HG03521 (cell line): ENCODE measurements around the gene COA1.
"Not testable (repeated sequence)": the region's sequence is repeated elsewhere in the genome, so short reads cannot be mapped to it uniquely, and the experiment has no call there.

Experiments used
- ATAC-seq: cut with Tn5 transposase; IDR thresholded peaks from one replicate; pipeline ENCODE4 v1.9.1; 2021; ENCODE audit warnings: mild to moderate bottlenecking, moderate library complexity; ENCODE audit not compliant: unreplicated experiment

COA1 gene

DNA sequence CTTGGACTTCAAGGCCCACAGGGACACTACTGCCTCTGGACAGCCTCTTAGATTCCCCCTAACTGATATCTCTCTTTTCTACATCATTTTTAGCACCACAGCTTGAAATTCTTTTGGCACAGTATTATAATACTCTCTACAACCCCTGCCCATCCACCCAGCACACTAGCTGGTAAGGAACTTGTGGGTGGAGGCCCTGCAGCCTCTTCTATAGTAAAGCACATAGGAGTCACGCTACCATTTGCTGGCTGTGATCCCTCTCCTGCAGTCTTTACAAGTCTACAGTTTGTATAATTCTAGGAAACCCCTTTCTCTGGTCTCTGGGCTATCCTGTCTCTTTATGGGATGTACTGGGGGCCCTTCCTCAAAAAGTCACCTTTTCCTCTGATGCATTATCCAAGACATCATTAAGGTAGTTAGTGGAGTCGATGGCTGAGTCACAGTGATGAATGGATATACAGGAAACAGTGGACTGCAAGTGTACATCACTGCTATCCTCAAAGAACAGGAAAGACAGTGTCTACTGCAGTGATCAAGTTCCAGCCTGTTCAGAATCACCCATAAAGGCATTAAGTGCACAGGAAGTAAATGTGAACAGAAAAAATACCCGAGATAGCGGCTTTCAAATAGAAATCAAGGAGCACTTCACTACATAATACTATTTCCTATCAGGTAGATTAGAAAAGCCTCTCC lies 92.1 kb downstream of the COA1 start:
- ATAC-seq, result no peak

- no peak for ATAC-seq
Measured at GRCh38 chr7:43636093-43636492, 93.2 kb downstream of the COA1 start.

DNA sequence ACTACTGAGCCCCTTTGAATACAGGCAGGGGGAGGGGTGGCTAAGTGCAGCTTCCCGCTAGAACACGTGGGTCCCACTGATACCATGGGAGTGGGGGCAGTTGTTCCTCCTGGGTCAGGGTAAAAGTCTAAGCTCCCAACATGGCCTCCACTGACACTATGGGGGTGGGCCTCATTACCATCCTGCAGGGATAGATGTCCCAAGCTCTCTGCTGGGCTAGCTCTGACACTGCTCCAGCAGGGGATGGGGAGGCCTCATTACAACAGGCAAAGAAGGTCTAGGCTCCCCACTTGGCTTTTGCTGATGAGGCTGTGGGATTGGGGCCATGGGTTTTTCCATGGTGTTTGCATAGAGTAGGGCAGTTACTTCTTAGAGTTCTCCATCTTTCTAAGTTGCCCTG lies 94.9 kb downstream of the COA1 start:
- no peak for ATAC-seq

- ATAC-seq, result no peak
Measured at GRCh38 chr7:43632746-43633145, 96.6 kb downstream of the COA1 start.

GRCh38 chr7:43631559-43631958 lies 97.8 kb downstream of the COA1 start:
- ATAC-seq, result no peak

DNA sequence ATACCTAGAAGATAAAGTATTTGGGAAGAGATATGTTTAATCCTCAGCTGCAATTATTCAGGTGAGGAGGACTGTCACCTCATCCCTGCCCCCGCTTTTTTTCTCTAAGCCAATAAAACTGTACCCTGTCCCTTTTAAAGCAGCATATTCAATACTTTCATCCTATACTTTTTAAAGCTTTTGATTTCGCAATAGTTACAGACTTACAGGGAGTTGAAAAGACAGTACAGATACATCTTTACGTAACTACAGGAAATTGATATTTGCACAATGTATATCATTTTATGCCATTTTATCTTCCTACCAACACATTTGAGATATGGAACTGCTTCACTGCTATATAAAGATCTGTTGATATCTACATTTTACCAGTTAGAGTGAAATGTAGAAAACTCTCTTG lies 98.8 kb downstream of the COA1 start:
- no peak for ATAC-seq

GRCh38 chr7:43629857-43630256 lies 99.5 kb downstream of the COA1 start:
- no peak for ATAC-seq

DNA sequence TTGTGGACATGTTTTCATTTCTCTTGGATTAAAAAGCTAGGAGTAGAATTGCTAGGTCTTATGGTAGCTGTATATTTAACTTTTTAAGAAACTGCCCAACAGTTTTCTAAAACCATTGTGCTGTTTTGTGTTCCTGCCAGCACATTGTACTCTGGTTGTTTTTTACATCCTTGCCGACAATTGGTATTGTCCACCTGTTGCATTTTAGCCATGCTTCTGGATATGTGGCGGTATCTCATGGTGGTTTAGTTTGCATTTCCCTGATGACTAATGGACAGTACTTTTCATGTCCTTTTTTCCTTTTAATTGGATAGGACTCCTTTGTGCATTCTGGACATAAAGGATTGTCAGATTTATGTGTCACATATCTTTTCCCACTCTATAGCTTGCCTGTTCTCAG lies 100.9 kb downstream of the COA1 start:
- ATAC-seq, result no peak

DNA sequence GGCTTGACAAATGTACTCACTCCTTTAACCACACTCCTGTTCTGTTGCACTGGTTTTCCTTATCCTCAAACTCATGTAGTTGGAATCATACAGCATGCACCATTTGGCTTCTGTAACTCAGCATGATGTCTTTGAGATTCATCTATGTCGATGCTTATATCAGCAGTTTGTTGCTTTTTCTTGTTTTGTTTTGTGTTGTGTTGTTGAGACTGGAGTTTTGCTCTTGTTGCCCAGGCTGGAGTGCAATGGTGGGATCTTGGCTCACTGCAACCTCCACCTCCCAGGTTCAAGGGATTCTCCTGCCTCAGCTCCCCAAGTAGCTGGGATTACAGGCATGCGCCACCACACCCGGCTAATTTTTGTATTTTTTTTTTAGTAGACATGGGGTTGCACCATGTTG lies 101.5 kb downstream of the COA1 start:
- not testable (repeated sequence) for ATAC-seq

GRCh38 chr7:43626695-43627094 lies 102.6 kb downstream of the COA1 start:
- no peak for ATAC-seq

- no peak for ATAC-seq
Measured at GRCh38 chr7:43625980-43626379, 103.3 kb downstream of the COA1 start.

GRCh38 chr7:43625453-43625852 lies 103.9 kb downstream of the COA1 start:
- ATAC-seq, result no peak

DNA sequence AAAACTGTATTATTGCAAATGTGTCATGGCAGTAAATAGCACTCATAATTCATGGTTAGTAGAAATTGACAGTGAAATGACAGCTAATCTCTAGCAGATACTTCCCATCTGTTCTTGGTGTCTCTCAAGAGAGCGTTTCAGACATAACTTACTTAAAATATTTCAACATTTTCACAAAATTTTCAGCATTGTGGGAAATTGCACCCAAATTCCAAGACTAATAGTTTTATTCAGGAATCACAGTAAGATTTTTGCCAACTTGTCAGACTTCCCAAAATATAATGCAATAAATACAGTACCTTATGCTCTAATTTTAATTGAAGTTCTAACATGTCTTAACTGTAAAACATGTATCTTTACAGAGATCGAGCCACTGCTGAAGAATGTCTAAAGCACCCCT lies 105.2 kb downstream of the COA1 start:
- no peak for ATAC-seq

DNA sequence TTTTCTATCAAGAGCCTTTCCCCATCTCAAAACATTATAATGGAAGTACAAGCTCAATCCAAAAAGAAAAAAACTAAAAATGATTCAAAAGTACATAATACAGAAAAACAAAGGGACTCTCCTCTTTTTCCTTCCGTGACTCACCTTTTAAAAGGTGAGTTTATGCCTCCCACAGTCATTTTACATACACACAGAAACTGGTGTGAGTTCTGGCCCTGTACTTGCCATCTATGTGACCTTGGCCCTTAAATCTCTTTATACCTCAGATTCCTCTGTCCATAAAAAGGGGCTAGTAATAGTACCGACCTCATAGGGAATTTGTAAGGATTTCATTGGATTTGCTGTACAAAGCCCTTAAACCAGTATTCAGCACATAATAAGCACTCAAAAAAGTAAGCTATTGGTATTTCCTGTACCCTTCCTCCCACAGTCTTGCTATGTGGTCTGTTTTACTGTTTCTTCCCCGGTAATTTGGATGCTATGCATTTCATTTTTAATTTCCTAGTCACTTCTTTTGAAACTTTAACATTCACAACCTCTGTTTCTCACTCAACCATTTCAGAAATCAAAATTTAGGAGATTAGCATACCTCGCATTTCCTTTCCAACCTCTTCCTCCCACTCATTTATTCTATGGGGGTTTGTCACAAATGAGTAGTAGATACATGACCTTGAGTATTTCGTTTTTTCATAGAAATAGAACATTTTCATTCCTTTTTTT lies 107.4 kb downstream of the COA1 start:
- ATAC-seq, result no peak

DNA sequence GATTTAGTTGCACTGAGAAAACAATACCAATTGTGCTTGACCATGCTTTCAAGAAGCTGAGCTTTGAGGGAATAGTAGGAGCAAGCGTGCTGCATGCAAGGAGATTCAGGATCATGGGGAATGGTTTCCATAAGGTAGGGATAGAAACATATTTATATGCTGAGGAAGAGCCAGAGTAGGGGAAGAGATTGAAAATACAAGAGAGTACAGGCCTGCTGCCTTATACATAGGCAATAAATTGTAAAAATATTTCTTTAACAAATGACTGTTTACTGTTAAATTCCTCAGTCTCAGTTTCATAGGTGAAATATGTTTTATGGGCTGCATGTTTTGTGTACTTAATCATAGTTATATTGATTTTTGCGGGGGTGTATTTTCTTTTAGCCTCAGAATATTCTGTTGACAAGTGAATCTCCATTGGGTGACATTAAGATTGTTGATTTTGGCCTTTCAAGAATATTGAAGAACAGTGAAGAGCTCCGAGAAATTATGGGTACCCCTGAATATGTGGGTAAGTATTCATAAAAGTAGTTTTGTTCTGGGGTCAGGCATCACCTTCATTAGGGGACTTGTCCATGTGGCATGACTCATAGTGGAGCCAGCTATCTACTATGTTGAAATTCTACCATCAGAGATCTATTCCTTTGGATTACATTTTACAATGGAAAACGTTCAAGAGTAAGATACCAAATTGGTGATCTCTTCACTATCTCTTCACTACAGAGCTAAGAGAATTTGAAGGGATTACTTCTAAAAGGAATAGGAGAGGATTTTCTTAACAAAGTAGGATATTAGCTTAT lies 109.9 kb downstream of the COA1 start:
- no peak for ATAC-seq

DNA sequence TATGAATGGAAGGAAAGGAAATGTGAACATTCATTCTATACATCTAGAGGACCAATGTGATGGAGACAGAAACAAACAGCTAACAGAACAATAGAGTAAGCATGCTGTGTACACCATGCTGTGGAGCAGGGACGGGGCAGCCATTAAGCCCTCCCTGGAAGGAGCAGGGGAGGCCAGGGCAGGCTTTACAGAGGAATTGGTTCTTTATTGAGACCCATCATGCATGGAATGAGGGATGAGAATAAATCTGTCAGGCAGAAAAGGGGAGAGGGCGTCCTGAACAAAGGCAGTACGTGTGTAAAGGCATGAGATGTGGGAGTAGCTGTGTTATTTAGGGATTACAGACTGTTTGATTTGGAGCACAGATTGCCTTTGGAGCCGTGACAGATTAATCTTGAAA lies 111.2 kb downstream of the COA1 start:
- ATAC-seq, result no peak

GRCh38 chr7:43616977-43617376 lies 112.3 kb downstream of the COA1 start:
- ATAC-seq, result no peak

GRCh38 chr7:43615558-43616145 lies 113.7 kb downstream of the COA1 start:
- no peak for ATAC-seq

DNA sequence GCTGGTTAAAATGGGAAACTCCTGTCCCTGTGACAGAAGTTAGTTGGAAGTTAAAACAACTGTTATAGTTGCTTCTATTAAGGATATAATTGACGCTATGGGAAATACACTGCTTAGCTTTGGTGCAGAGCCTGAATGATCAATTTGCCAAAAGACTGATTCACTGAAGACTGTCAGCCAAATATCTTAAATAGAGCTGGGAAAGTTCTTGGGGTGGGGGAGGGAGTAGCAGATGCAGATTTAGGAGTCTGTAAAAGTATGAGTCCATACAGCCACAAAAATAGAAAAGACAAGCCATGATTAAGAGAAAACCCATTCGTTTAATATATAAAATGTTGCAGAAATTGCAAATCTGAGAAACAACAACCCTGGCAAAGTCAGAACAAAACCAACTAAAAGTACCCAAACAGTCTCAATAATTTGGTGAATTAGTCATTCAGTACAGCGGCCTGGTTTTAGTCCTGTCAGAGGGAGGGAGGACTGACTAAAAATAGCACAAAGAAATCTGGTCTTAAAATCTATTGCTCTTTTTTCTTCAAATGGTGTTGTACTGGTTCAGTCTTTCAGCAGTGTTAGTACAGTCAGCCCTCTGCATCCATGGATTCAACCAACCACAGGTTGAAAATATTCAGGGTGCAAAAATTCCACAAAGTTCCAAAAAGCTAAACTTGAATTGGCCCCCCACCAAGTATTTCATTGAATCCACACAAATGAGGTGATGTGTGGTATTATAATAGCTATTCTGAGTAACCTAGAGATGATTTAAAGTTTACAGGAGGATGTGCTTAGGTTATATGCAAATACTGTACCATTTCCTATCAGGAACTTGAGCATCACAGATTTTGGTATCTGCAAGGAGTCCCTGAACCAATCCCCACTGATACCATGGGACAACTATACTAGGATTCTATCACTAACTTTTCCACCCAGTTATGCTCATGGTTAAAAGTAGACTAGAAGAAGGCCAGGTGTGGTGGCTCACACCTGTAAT lies 116.4 kb downstream of the COA1 start:
- ATAC-seq, result peak; percentile 44

GRCh38 chr7:43612128-43612527 lies 117.2 kb downstream of the COA1 start:
- ATAC-seq, result no peak
